Lung (tissue), 13 donors: ENCODE data around the gene STMN1. TPM values are rescaled to one million over a fixed set of nuclear protein-coding genes. Genes with fewer than 3 reads are reported as not detected.

Source experiments
- ATAC-seq: fragments of 200-7000 bp; cut with Tn5 transposase; one replicate; pipeline ENCODE4 v1.9.1; 2020; ENCODE audit warnings: moderate number of reproducible peaks; ENCODE audit not compliant: insufficient read depth, low FRiP score
- DNase-seq, 3 donors: peaks; one replicate each; pipeline ENCODE4 v3.0.0-alpha.2; 2013 to 2017
- H3K27ac ChIP-seq, 2 donors: one replicate each; pipeline ENCODE4 v1.5.1; 2013; ENCODE audit warnings: mild to moderate bottlenecking in 2 of 2, moderate library complexity in 2 of 2, control low read depth in 1 of 2, inconsistent platforms in 1 of 2, low read depth in 1 of 2, low read length in 1 of 2
- H3K27me3 ChIP-seq, 3 donors: one replicate each; pipeline ENCODE4 v1.5.1; 2013; ENCODE audit warnings: low read length in 2 of 3; ENCODE audit not compliant: control insufficient read depth in 3 of 3, insufficient read depth in 3 of 3
- H3K36me3 ChIP-seq, 4 donors: one replicate each; pipeline ENCODE4 v1.5.1; 2013; ENCODE audit warnings: low read length in 4 of 4, mild to moderate bottlenecking in 1 of 4, moderate library complexity in 1 of 4; ENCODE audit not compliant: control insufficient read depth in 4 of 4, insufficient read depth in 4 of 4
- H3K4me1 ChIP-seq, 5 donors: one replicate each; pipeline ENCODE4 v1.5.1; 2013; ENCODE audit warnings: low read length in 5 of 5, mild to moderate bottlenecking in 2 of 5, moderate library complexity in 1 of 5; ENCODE audit not compliant: control insufficient read depth in 5 of 5, insufficient read depth in 5 of 5
- H3K4me3 ChIP-seq: one replicate; pipeline ENCODE4 v1.5.1; 2013; ENCODE audit warnings: mild to moderate bottlenecking, control low read depth, moderate library complexity
- H3K9ac ChIP-seq, 2 donors: one replicate each; pipeline ENCODE4 v1.5.1; 2013; ENCODE audit warnings: low read length in 2 of 2, control low read depth in 1 of 2; ENCODE audit not compliant: insufficient read depth in 1 of 2
- H3K9me3 ChIP-seq, 4 donors: one replicate each; pipeline ENCODE4 v1.5.1; 2013; ENCODE audit warnings: low read length in 3 of 4, mild to moderate bottlenecking in 1 of 4, moderate library complexity in 1 of 4; ENCODE audit not compliant: control insufficient read depth in 4 of 4, insufficient read depth in 3 of 4
- WGBS, 2 donors: extraction: QIAGEN DNeasy Blood & Tissue Kit; methylation state at CpG; one replicate each; pipeline ENCODE4 v1.1.7; 2013; 5-methylcytosine and 5-hydroxymethylcytosine counted together
- polyA plus RNA-seq, 2 donors: library from polyadenylated mRNA; stranded (reverse); fragments of 200-250 nt; gene quantifications; one replicate each; pipeline ENCODE4 v1.2.1, GENCODE V29; 2013
- small RNA-seq: library from RNA; depleted of rRNA; stranded (forward); fragments of <200 nt; gene quantifications from one replicate; pipeline ENCODE3, GENCODE V24; 2014; ENCODE audit warnings: low replicate concordance
- total RNA-seq, 2 donors: library from RNA; depleted of rRNA in 1 of 2; stranded (reverse); fragments of >200 nt in 1 of 2; gene quantifications; one replicate each; pipeline ENCODE4 v1.2.1, GENCODE V29; 2014 to 2021
- TF ChIP-seq, protein P1 (sequence below): IDR thresholded peaks from 2 replicates; pipeline ENCODE4 v1.5.1; 2012; ENCODE audit warnings: mild to moderate bottlenecking; ENCODE audit errors: control extremely low read depth, extremely low read depth
- donor health status: control.
- donor health status: control.
- donor health status: Bipolar disorder and iron deficiency.
- donor health status: healthy.
- donor health status: DM: yes; HTN: yes; CAD: no.

The STMN1 gene
- total and polyA plus RNA-seq, 4 donors: 18.5 to 118 (median 51.3) TPM

DNA sequence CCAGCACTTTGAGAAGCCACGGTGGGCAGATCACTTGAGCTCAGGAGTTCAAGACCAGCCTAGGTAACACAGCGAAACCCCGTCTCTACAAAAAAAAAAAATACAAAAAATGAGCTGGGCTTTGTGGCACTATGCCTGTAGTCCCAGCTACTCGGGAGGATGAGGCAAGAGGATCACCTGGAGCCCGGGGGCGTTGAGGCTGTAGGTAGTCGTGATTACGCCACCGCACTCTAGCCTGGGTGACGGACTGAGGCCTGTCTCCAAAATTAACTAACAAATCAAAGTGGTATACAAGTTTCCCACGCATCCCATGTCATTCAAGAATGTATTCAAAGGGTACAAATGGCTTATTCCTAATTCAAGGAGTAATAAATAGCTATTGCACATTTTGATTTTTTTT is 49.4 kb downstream of the STMN1 start:
- no peaks in the 10 kb centered on the region for H3K9me3 ChIP-seq
- H3K4me1 ChIP-seq: peaks cover 0 to 8% (median 3%) of the 10 kb centered on the region in 5 donors
- H3K9ac ChIP-seq: no peak overlapping the region
- no peaks in the 10 kb centered on the region for H3K27me3 ChIP-seq
- 92 to 93% methylated on average over 11 of the region's 11 CpGs for WGBS, 2 donors
- DNase-seq (no peak), ATAC-seq (no peak)
- TF ChIP-seq, protein P1, sequence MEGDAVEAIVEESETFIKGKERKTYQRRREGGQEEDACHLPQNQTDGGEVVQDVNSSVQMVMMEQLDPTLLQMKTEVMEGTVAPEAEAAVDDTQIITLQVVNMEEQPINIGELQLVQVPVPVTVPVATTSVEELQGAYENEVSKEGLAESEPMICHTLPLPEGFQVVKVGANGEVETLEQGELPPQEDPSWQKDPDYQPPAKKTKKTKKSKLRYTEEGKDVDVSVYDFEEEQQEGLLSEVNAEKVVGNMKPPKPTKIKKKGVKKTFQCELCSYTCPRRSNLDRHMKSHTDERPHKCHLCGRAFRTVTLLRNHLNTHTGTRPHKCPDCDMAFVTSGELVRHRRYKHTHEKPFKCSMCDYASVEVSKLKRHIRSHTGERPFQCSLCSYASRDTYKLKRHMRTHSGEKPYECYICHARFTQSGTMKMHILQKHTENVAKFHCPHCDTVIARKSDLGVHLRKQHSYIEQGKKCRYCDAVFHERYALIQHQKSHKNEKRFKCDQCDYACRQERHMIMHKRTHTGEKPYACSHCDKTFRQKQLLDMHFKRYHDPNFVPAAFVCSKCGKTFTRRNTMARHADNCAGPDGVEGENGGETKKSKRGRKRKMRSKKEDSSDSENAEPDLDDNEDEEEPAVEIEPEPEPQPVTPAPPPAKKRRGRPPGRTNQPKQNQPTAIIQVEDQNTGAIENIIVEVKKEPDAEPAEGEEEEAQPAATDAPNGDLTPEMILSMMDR: no peak
- H3K4me3 ChIP-seq: no peak overlapping the region
- H3K36me3 ChIP-seq: no peaks in the 10 kb centered on the region
- H3K27ac ChIP-seq: no peak overlapping the region

DNA sequence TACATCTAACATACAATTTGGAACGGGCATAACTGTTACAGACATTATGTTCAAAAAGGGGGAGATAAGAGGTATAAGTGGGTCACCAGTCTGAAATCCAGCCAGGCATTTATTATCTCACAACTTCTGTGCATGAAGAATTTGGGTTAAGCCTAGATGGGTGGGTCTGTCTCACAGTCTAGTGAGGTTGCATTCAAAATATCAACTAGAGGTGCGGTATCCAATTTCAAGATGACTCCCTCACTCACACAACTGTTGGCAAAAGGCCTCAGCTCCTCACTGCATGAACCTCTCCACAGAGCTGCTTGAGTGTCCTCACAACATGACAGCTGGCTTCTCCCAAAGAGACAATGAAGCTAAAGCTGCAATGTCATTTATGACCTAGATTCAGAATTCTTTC is 51.7 kb downstream of the STMN1 start:
- WGBS, 2 donors: 92 to 93% methylated on average over 2 of the region's 2 CpGs
- H3K9me3 ChIP-seq: no peaks in the 10 kb centered on the region
- no peak overlapping the region for H3K9ac ChIP-seq
- DNase-seq (no peak), ATAC-seq (no peak)
- no peaks in the 10 kb centered on the region for H3K27me3 ChIP-seq
- H3K27ac ChIP-seq: no peak overlapping the region
- H3K36me3 ChIP-seq: no peaks in the 10 kb centered on the region
- H3K4me3 ChIP-seq: no peak overlapping the region
- TF ChIP-seq, protein P1: no peak
- peaks cover 0 to 8% (median 3%) of the 10 kb centered on the region in 5 donors for H3K4me1 ChIP-seq

Small RNA genes lying within 50 kb of the gene (small RNA-seq; reads per million reads assigned to genes)
- gene AL033528.1 (not detected), gene RF00019 (not detected), gene SNRPFP2 (not detected)

Other genes with a start within 250 kb of the STMN1 start
- gene SELENON, start 106.2 kb downstream of the STMN1 start, total RNA-seq: 10 to 100 TPM; 51.3 to 88.8 TPM
- gene SELENON, start 106.2 kb downstream of the STMN1 start, polyA plus RNA-seq: 10 to 100 TPM; 35.9 to 45.4 TPM
- 10 to 100 TPM; 35.9 to 43.6 TPM for gene MTFR1L, start 86.5 kb downstream of the STMN1 start, total RNA-seq
- 10 to 100 TPM; 35.4 to 40.9 TPM for gene MTFR1L, start 86.5 kb downstream of the STMN1 start, polyA plus RNA-seq
- 1 to 10 TPM in 1 of 2 donors, under 1 TPM in 1; 0.21 to 1.1 TPM for gene AUNIP, start 47.0 kb downstream of the STMN1 start, total RNA-seq
- under 1 TPM; 0.26 to 0.31 TPM for gene AUNIP, start 47.0 kb downstream of the STMN1 start, polyA plus RNA-seq
- gene PAQR7, start 30.7 kb downstream of the STMN1 start, total RNA-seq: 10 to 100 TPM in 1 of 2 donors, 1 to 10 TPM in 1; 7.6 to 12.1 TPM
- 1 to 10 TPM; 4.2 to 5.6 TPM for gene PAQR7, start 30.7 kb downstream of the STMN1 start, polyA plus RNA-seq
- gene PAFAH2, start 91.6 kb upstream of the STMN1 start, total RNA-seq: 10 to 100 TPM; 10.6 to 15.2 TPM
- 1 to 10 TPM; 6.5 to 7.6 TPM for gene PAFAH2, start 91.6 kb upstream of the STMN1 start, polyA plus RNA-seq
- under 1 TPM; 0.43 to 0.63 TPM for gene EXTL1, start 115.4 kb upstream of the STMN1 start, total RNA-seq
- gene EXTL1, start 115.4 kb upstream of the STMN1 start, polyA plus RNA-seq: under 1 TPM; 0.08 to 0.18 TPM
- under 1 TPM; 0.40 to 0.51 TPM for gene SLC30A2, start 139.7 kb upstream of the STMN1 start, total RNA-seq
- gene SLC30A2, start 139.7 kb upstream of the STMN1 start, polyA plus RNA-seq: under 1 TPM; 0.02 to 0.08 TPM
- under 1 TPM; 0.25 to 0.31 TPM for gene TRIM63, start 161.2 kb upstream of the STMN1 start, total RNA-seq
- gene TRIM63, start 161.2 kb upstream of the STMN1 start, polyA plus RNA-seq: under 1 TPM; 0.12 to 0.14 TPM
- 10 to 100 TPM in 1 of 2 donors, 1 to 10 TPM in 1; 9.8 to 15.4 TPM for gene PDIK1L, start 205.4 kb upstream of the STMN1 start, total RNA-seq
- 1 to 10 TPM; 2.9 TPM for gene PDIK1L, start 205.4 kb upstream of the STMN1 start, polyA plus RNA-seq